H1 (cell line): Measurements from ENCODE around the gene BSND. TPM values are rescaled to one million over a fixed set of nuclear protein-coding genes. Genes with fewer than 3 reads are reported as not detected.

Experiments used
- CTCF ChIA-PET: fragments of 300-600 bp; sonication (Branson Sonifier 250); formaldehyde crosslinking; loops from one replicate; lab custom pipeline; 2021; ENCODE audit not compliant: partially characterized antibody; lab: Charles Lee
- POLR2A ChIA-PET: fragments of 300-600 bp; sonication (Branson Sonifier 250); formaldehyde crosslinking; loops from one replicate; lab custom pipeline; 2021; ENCODE audit warnings: inconsistent platforms; ENCODE audit not compliant: partially characterized antibody; lab: Charles Lee
- DNase-seq, 2 experiments: peaks; one replicate each; pipeline versions ENCODE4 v3.0.0 to v3.0.0-alpha.2; 2010 to 2022; ENCODE audit warnings: low spot score in 2 of 2, low read depth in 1 of 2, mixed read lengths in 1 of 2
- FAIRE-seq: peaks from 2 replicates; lab custom pipeline; 2011; peaks lifted over from hg19 to GRCh38; lab: Jason Lieb, UNC
- H2AFZ ChIP-seq: 2 replicates; pipeline ENCODE4 v1.8.1; 2012; ENCODE audit warnings: low read length, inconsistent platforms
- H2AK5ac ChIP-seq: 2 replicates; pipeline ENCODE4 v1.6.1; 2013; ENCODE audit warnings: low read depth, low read length
- H2BK120ac ChIP-seq: replicated peaks from 2 replicates; pipeline ENCODE3; 2013; ENCODE audit warnings: low read depth, low read length, inconsistent platforms
- H2BK12ac ChIP-seq: 2 replicates; pipeline ENCODE4 v1.6.1; 2013; ENCODE audit warnings: low read depth, low read length
- H2BK15ac ChIP-seq: 2 replicates; pipeline ENCODE4 v1.6.1; 2013; ENCODE audit warnings: low read length
- H2BK20ac ChIP-seq: 2 replicates; pipeline ENCODE4 v1.6.1; 2013; ENCODE audit warnings: low read length
- H2BK5ac ChIP-seq: 2 replicates; pipeline ENCODE4 v1.6.1; 2013; ENCODE audit warnings: low read depth, low read length
- H3K14ac ChIP-seq: 2 replicates; pipeline ENCODE4 v1.6.1; 2013; ENCODE audit warnings: inconsistent platforms; ENCODE audit not compliant: insufficient read length
- H3K18ac ChIP-seq: 2 replicates; pipeline ENCODE4 v1.6.1; 2013; ENCODE audit warnings: low read length; ENCODE audit errors: extremely low read depth
- H3K23ac ChIP-seq: 2 replicates; pipeline ENCODE4 v1.6.1; 2013; ENCODE audit warnings: inconsistent platforms; ENCODE audit not compliant: insufficient read length
- H3K23me2 ChIP-seq: 2 replicates; pipeline ENCODE4 v1.6.1; 2013; ENCODE audit warnings: low read depth, low read length
- H3K27ac ChIP-seq: 2 replicates; pipeline ENCODE4 v1.6.1; 2011; ENCODE audit warnings: low read depth, low read length, inconsistent platforms
- H3K27me3 ChIP-seq, 4 experiments: replicated peaks in 1 of 4; 1 replicate in 1 of 4; 2 replicates in 3 of 4; pipeline versions ENCODE4 v1.6.1 to v1.8.1; 2011 to 2013; ENCODE audit warnings: low read length in 3 of 4, mild to moderate bottlenecking in 3 of 4, inconsistent platforms in 2 of 4, mixed read lengths in 2 of 4, moderate library complexity in 1 of 4; ENCODE audit not compliant: control insufficient read depth in 3 of 4, insufficient read depth in 3 of 4; ENCODE audit errors: extremely low read depth in 1 of 4
- H3K36me3 ChIP-seq, 4 experiments: 2 replicates each; pipeline versions ENCODE4 v1.6.1 to v1.8.1; 2011 to 2013; ENCODE audit warnings: mild to moderate bottlenecking in 4 of 4, low read length in 3 of 4, moderate library complexity in 2 of 4, control low read depth in 1 of 4, inconsistent platforms in 1 of 4; ENCODE audit not compliant: insufficient read depth in 4 of 4, control insufficient read depth in 2 of 4
- H3K4ac ChIP-seq: replicated peaks from 2 replicates; pipeline ENCODE3; 2013; ENCODE audit warnings: low read length, low read depth, mixed read lengths, inconsistent platforms; ENCODE audit not compliant: insufficient read length
- H3K4me1 ChIP-seq, 4 experiments: replicated peaks in 1 of 4; 1 replicate in 1 of 4; 2 replicates in 3 of 4; pipeline versions ENCODE4 v1.6.1 to v1.8.1; 2011 to 2013; ENCODE audit warnings: low read length in 3 of 4, inconsistent platforms in 2 of 4, mixed read lengths in 1 of 4; ENCODE audit not compliant: insufficient read depth in 4 of 4, control insufficient read depth in 3 of 4
- H3K4me2 ChIP-seq, 2 experiments: 2 replicates each; pipeline versions ENCODE4 v1.6.1 to v1.8.1; 2011 to 2013; ENCODE audit warnings: low read depth in 2 of 2, low read length in 2 of 2, control low read depth in 1 of 2, inconsistent platforms in 1 of 2, mild to moderate bottlenecking in 1 of 2; ENCODE audit not compliant: insufficient read depth in 1 of 2
- H3K4me3 ChIP-seq, 4 experiments: fragments of 200-600, 300-600 bp in 1 of 4; sonication (generic), shearing (Covaris generic), sonication (Bioruptor Twin) in 1 of 4; 2 replicates each; pipeline versions ENCODE4 v1.5.1 to v1.8.1; 2011 to 2016; ENCODE audit warnings: low read length in 4 of 4, low read depth in 3 of 4, control low read depth in 2 of 4, inconsistent platforms in 2 of 4, mild to moderate bottlenecking in 2 of 4, mixed read lengths in 1 of 4, moderate library complexity in 1 of 4; ENCODE audit not compliant: insufficient read depth in 2 of 4; ENCODE audit errors: extremely low read depth in 1 of 4
- H3K56ac ChIP-seq: replicated peaks from 2 replicates; pipeline ENCODE3; 2013; ENCODE audit warnings: low read depth, mild to moderate bottlenecking, mixed read lengths, low read length, inconsistent platforms; ENCODE audit not compliant: insufficient read length
- H3K79me1 ChIP-seq: 2 replicates; pipeline ENCODE4 v1.6.1; 2013; ENCODE audit warnings: low read depth, low read length, control low read depth
- H3K79me2 ChIP-seq, 2 experiments: 2 replicates each; pipeline versions ENCODE4 v1.6.1 to v1.8.1; 2012 to 2013; ENCODE audit warnings: low read length in 2 of 2, mild to moderate bottlenecking in 2 of 2, inconsistent platforms in 1 of 2; ENCODE audit not compliant: insufficient read depth in 2 of 2, control insufficient read depth in 1 of 2
- H3K9ac ChIP-seq, 4 experiments: replicated peaks in 1 of 4; 1 replicate in 1 of 4; 2 replicates in 3 of 4; pipeline versions ENCODE4 v1.6.1 to v1.8.1; 2011 to 2013; ENCODE audit warnings: low read depth in 3 of 4, low read length in 3 of 4, control low read depth in 2 of 4, mild to moderate bottlenecking in 2 of 4, moderate library complexity in 2 of 4, inconsistent platforms in 1 of 4; ENCODE audit errors: extremely low read depth in 1 of 4
- H3K9me3 ChIP-seq, 2 experiments: 2 replicates each; pipeline versions ENCODE4 v1.6.1 to v1.8.1; 2012 to 2013; ENCODE audit warnings: mild to moderate bottlenecking in 2 of 2, moderate library complexity in 2 of 2, control low read depth in 1 of 2, inconsistent platforms in 1 of 2, low read depth in 1 of 2, low read length in 1 of 2, mixed read lengths in 1 of 2; ENCODE audit not compliant: insufficient read depth in 2 of 2
- H4K20me1 ChIP-seq, 2 experiments: replicated peaks in 1 of 2; 2 replicates each; pipeline versions ENCODE3 to v1.8.1; 2011 to 2013; ENCODE audit warnings: inconsistent platforms in 2 of 2, low read length in 2 of 2, mild to moderate bottlenecking in 1 of 2; ENCODE audit not compliant: insufficient read depth in 2 of 2, control insufficient read depth in 1 of 2
- H4K5ac ChIP-seq: 2 replicates; pipeline ENCODE4 v1.6.1; 2013; ENCODE audit warnings: low read length, low read depth, mixed read lengths, inconsistent platforms; ENCODE audit not compliant: insufficient read length
- H4K8ac ChIP-seq: 2 replicates; pipeline ENCODE4 v1.8.0; 2013; ENCODE audit warnings: mild to moderate bottlenecking, moderate library complexity, low read length, inconsistent platforms; ENCODE audit not compliant: insufficient read depth; ENCODE audit errors: extremely low read depth
- H4K91ac ChIP-seq: replicated peaks from 2 replicates; pipeline ENCODE3; 2013; ENCODE audit warnings: low read length, mixed read lengths, inconsistent platforms; ENCODE audit not compliant: insufficient read length
- CTCF ChIP-seq, 3 experiments: IDR thresholded peaks; 1 replicate in 2 of 3; 2 replicates in 1 of 3; pipeline versions ENCODE4 v1.5.1 to v1.6.1; 2011; ENCODE audit warnings: low read length in 3 of 3, mild to moderate bottlenecking in 3 of 3, inconsistent platforms in 2 of 3, low read depth in 1 of 3, moderate library complexity in 1 of 3; ENCODE audit not compliant: insufficient read depth in 1 of 3; ENCODE audit errors: control extremely low read depth in 1 of 3
- RAD21 ChIP-seq, 2 experiments: IDR thresholded peaks in 1 of 2; conservative IDR thresholded peaks in 1 of 2; 2 replicates each; pipeline ENCODE4 v1.6.1; 2011; ENCODE audit warnings: low read depth in 2 of 2, low read length in 2 of 2, improper control_type of control experiment in 1 of 2, inconsistent platforms in 1 of 2, mild to moderate bottlenecking in 1 of 2, moderate library complexity in 1 of 2
- SP4 ChIP-seq: IDR thresholded peaks from 2 replicates; pipeline ENCODE4 v1.6.1; 2012; ENCODE audit warnings: low read length, inconsistent platforms
- WGBS, 2 experiments: shearing (Covaris generic) in 1 of 2; methylation state at CpG; one replicate each; pipeline versions ENCODE4 v1.1.6 to v1.1.7; 2013 to 2015; ENCODE audit warnings: low lambda C conversion rate in 2 of 2, mixed read lengths in 2 of 2, inconsistent platforms in 1 of 2, low coverage in 1 of 2, missing lambda C conversion rate in 1 of 2; ENCODE audit not compliant: insufficient replicate concordance in 2 of 2, insufficient coverage in 1 of 2, insufficient read length in 1 of 2; ENCODE audit errors: extremely low coverage in 1 of 2, missing lambda C conversion rate in 1 of 2; 5-methylcytosine and 5-hydroxymethylcytosine counted together
- polyA plus RNA-seq, 7 experiments: library from polyadenylated mRNA; depleted of rRNA in 3 of 7; stranded (reverse) in 5 of 7; unstranded in 2 of 7; fragments of >200 nt in 5 of 7; fragments of 200-250 nt in 2 of 7; gene quantifications; 1 replicate in 5 of 7; 2 replicates in 1 of 7; 4 replicates in 1 of 7; pipeline versions ENCODE4 v1.2.1 to v1.2.3, GENCODE V29; 2011 to 2013; ENCODE audit warnings: missing spikeins in 2 of 7, mixed read lengths in 2 of 7
- total RNA-seq: library from RNA; stranded (reverse); fragmentation: NEBNext Ultra II Directional; extraction: Animal tissue kit (Norgen Biotek cat#: 25700); gene quantifications from 2 replicates; pipeline ENCODE4 v1.2.1, GENCODE V29; 2021

BSND gene
- total and polyA plus RNA-seq, 2 of the 8 experiments (the other 6 are each of a cell fraction or from before 2014, with no cell fraction given) = 0.43 to 0.68 TPM

GRCh38 chr1:55010887-55011217 lies 12.1 kb downstream of the BSND start:
- 0 out of 2 replicates have a peak overlapping the region, but pooled peaks have one; percentile 10 for H2AK5ac ChIP-seq
- no peak overlapping the region for H3K4me3 ChIP-seq
- H3K14ac ChIP-seq = no peak overlapping the region
- H3K18ac ChIP-seq = no peak overlapping the region
- H3K36me3 ChIP-seq = no peaks in the 10 kb centered on the region
- H2BK15ac ChIP-seq = no peak overlapping the region
- CTCF ChIA-PET = interaction anchor here (1.2 to 14.1 kb wide), 6 partner anchors 10 to 63 kb away, joined by 3 to 343 read pairs (median 6); partner anchors contain the start of gene BSND
- peaks cover 0 to 8% of the 10 kb centered on the region in 2 experiments; a peak in 1 of 4 replicates for H3K9me3 ChIP-seq
- no peak overlapping the region for H4K8ac ChIP-seq
- H3K4me2 ChIP-seq = no peak overlapping the region
- no peak overlapping the region for H3K9ac ChIP-seq
- H2AFZ ChIP-seq = no peak overlapping the region
- H2BK12ac ChIP-seq = 0 out of 2 replicates have a peak overlapping the region, but pooled peaks have one; percentile 68
- TF ChIP-seq RAD21 (IDR thresholded peaks at IDR 0.05 in 1 of 2, conservative IDR thresholded peaks at IDR 0.05 in 1 of 2; ENCODE audit: low read depth in 2 of 2, low read length in 2 of 2) (peak; percentile 40 to 46), CTCF (IDR thresholded peaks at IDR 0.05; ENCODE audit: control extremely low read depth in 1 of 3, insufficient read depth in 1 of 3, low read depth in 1 of 3, low read length in 3 of 3) (peak; percentile 32 to 63 (median 37)), SP4 (no peak)
- H2BK20ac ChIP-seq = no peak overlapping the region
- no peak for DNase-seq
- no peak for FAIRE-seq
- H3K56ac ChIP-seq = no peak overlapping the region
- H4K91ac ChIP-seq = no peak overlapping the region
- no peaks in the 10 kb centered on the region for H3K79me1 ChIP-seq
- peaks cover 0 to 12% (median 3%) of the 10 kb centered on the region in 4 experiments; a peak in 4 of 7 replicates for H3K4me1 ChIP-seq
- no peak overlapping the region for H3K27ac ChIP-seq
- no peak overlapping the region; the same call in 1 of the 2 replicates for H2BK5ac ChIP-seq
- no peaks in the 10 kb centered on the region for H3K79me2 ChIP-seq
- no peaks in the 10 kb centered on the region for H3K23me2 ChIP-seq
- 75% methylated on average over 7 of the region's 7 CpGs; no CpG with 5 or more reads in 1 of the 2 experiments for WGBS, 2 experiments
- POLR2A ChIA-PET = interaction anchor here (1.1 kb wide), 1 partner anchor 63 kb away, joined by 3 read pairs; no protein-coding TSS in a partner anchor
- H3K23ac ChIP-seq = no peak overlapping the region
- no peak overlapping the region for H3K4ac ChIP-seq
- no peaks in the 10 kb centered on the region; a peak in 1 of 7 replicates for H3K27me3 ChIP-seq
- H2BK120ac ChIP-seq = no peak overlapping the region
- H4K5ac ChIP-seq = no peak overlapping the region
- H4K20me1 ChIP-seq = no peaks in the 10 kb centered on the region
